ENCODE data around the gene ZSCAN26. TPM values are rescaled to one million over a fixed set of nuclear protein-coding genes. Genes with fewer than 3 reads are reported as not detected.
A peak's percentile ranks its signal among the peaks of the same experiment; 100 is the strongest.

ZSCAN26 gene
- total and polyA plus RNA-seq, 8 donors = 9.6 to 50.2 (median 38.5) TPM

- no peak overlapping the region for H3K27ac ChIP-seq
These were observed 46.4 kb upstream of the ZSCAN26 start for GRCh38 chr6:28220257-28221133.

GRCh38 chr6:28224131-28225055, 42.5 kb upstream of the ZSCAN26 start:
- H3K4me3 ChIP-seq = peak overlapping the region; percentile 66 to 72
- H3K9me3 ChIP-seq = no peaks in the 10 kb centered on the region
- peak overlapping the region; percentile 71 to 77 for H3K27ac ChIP-seq
- TF ChIP-seq CTCF (IDR thresholded peaks at IDR 0.05) = no peak
- peaks cover 0 to 13% of the 10 kb centered on the region in 2 donors for H3K4me1 ChIP-seq
- no peak for DNase-seq
- intact Hi-C loops (cut with DNase I) = no loop called here
- H3K27me3 ChIP-seq = peaks cover 22 to 27% of the 10 kb centered on the region in 2 donors
- H3K36me3 ChIP-seq = peaks cover 0 to 24% of the 10 kb centered on the region in 2 donors
- ATAC-seq = no peak

More at GRCh38 chr6:28220257-28221133, 46.4 kb upstream of the ZSCAN26 start:
- Histone ChIP-seq H3K4me3 (no peak overlapping the region), H3K27me3 (peaks cover 28 to 38% of the 10 kb centered on the region in 2 donors), H3K4me1 (peaks cover 0 to 21% of the 10 kb centered on the region in 2 donors), H3K9me3 (no peaks in the 10 kb centered on the region), H3K36me3 (no peaks in the 10 kb centered on the region)
- DNase-seq = no peak
- TF ChIP-seq CTCF (IDR thresholded peaks at IDR 0.05) = no peak
- intact Hi-C loops (cut with DNase I) = no loop called here
- ATAC-seq = no peak

- H3K9me3 ChIP-seq = no peaks in the 10 kb centered on the region
- no peak for TF ChIP-seq CTCF (IDR thresholded peaks at IDR 0.05)
- ATAC-seq (peak; percentile 97), DNase-seq (peak; percentile 72 to 91 (median 84))
- peak within 1 kb of the TSS; percentile 66 to 72 for H3K4me3 ChIP-seq
- peaks cover 0 to 13% of the 10 kb centered on the region in 2 donors for H3K4me1 ChIP-seq
- peak within 1 kb of the TSS; percentile 71 to 77 for H3K27ac ChIP-seq
- H3K36me3 ChIP-seq = peaks cover 0 to 32% of the 10 kb centered on the region in 2 donors
- H3K27me3 ChIP-seq = peaks cover 16 to 18% of the 10 kb centered on the region in 2 donors
- intact Hi-C loops (cut with DNase I) = no loop called here
These were observed 41.7 kb upstream of the ZSCAN26 start, which contains the start of gene ZSCAN9 for GRCh38 chr6:28225056-28225834. TSS of gene ZSCAN9 (plus strand) at chr6:28225275. CDS start at chr6:28227085, 1,810 bp downstream.

- TF ChIP-seq CTCF (IDR thresholded peaks at IDR 0.05) = no peak
- DNase-seq = no peak
- Histone ChIP-seq H3K36me3 (peaks cover 0 to 45% of the 10 kb centered on the region in 2 donors), H3K27ac (no peak overlapping the region), H3K9me3 (no peaks in the 10 kb centered on the region), H3K27me3 (peaks cover 6 to 7% of the 10 kb centered on the region in 2 donors), H3K4me1 (peaks cover 0 to 13% of the 10 kb centered on the region in 2 donors), H3K4me3 (no peak overlapping the region)
- ATAC-seq = no peak
- intact Hi-C loops (cut with DNase I) = no loop called here
These were observed 40.5 kb upstream of the ZSCAN26 start for GRCh38 chr6:28226460-28226859.
